Endothelial cell (in vitro differentiated cells): Measurements from ENCODE around the gene P2RX5. TPM values are rescaled to one million over a fixed set of nuclear protein-coding genes. Genes with fewer than 3 reads are reported as not detected.
A peak's percentile ranks its signal among the peaks of the same experiment; 100 is the strongest.

Source experiments
- DNase-seq: peaks from one replicate; pipeline ENCODE4 v3.0.0; 2021; ENCODE audit warnings: low spot score
- H3K27ac Mint-ChIP-seq: one replicate; pipeline ENCODE4 v1.8.0; 2021; ENCODE audit warnings: mixed read lengths, inconsistent platforms; ENCODE audit not compliant: unreplicated experiment
- H3K27me3 Mint-ChIP-seq: one replicate; pipeline ENCODE4 v1.8.0; 2021; ENCODE audit warnings: mild to moderate bottlenecking, moderate library complexity, mixed read lengths, inconsistent platforms; ENCODE audit not compliant: unreplicated experiment
- H3K36me3 Mint-ChIP-seq: one replicate; pipeline ENCODE4 v1.8.0; 2021; ENCODE audit warnings: mild to moderate bottlenecking, low read depth, mixed read lengths, inconsistent platforms; ENCODE audit not compliant: unreplicated experiment
- H3K4me1 Mint-ChIP-seq: one replicate; pipeline ENCODE4 v1.8.0; 2021; ENCODE audit warnings: mild to moderate bottlenecking, mixed read lengths, inconsistent platforms; ENCODE audit not compliant: unreplicated experiment
- H3K4me3 Mint-ChIP-seq: one replicate; pipeline ENCODE4 v1.8.0; 2021; ENCODE audit warnings: mild to moderate bottlenecking, mixed read lengths, inconsistent platforms; ENCODE audit not compliant: unreplicated experiment
- H3K9me3 Mint-ChIP-seq: one replicate; pipeline ENCODE4 v1.8.0; 2021; ENCODE audit warnings: mixed read lengths, inconsistent platforms; ENCODE audit not compliant: unreplicated experiment
- CTCF ChIP-seq: fragments of 200-600 bp; sonication (generic); IDR thresholded peaks from one replicate; pipeline ENCODE4 v1.5.0; 2021; ENCODE audit warnings: antibody characterized with exemption; ENCODE audit not compliant: unreplicated experiment
- long read RNA-seq: library from polyadenylated mRNA; unstranded; transcript quantifications from one replicate; pipeline ENCODE4 v2.0.0, GENCODE V29; 2020; ENCODE audit not compliant: unreplicated experiment
- total RNA-seq: library from RNA; stranded (reverse); fragmentation: NEBNext Ultra II Directional; extraction: Animal tissue kit (Norgen Biotek cat#: 25700); gene quantifications from one replicate; pipeline ENCODE4 v1.2.1, GENCODE V29; 2021; ENCODE audit not compliant: unreplicated experiment

The P2RX5 gene
- total RNA-seq: 0.36 TPM
- long read RNA-seq: 0 reads

GRCh38 chr17:3695723-3696411, at the start of gene P2RX5:
Gene P2RX5, minus strand, starts transcription at chr17:3696155. Its CDS starts 150 bp downstream, at chr17:3696005.
- Mint-ChIP-seq H3K27ac (no peak within 1 kb of the TSS), H3K9me3 (no peaks in the 10 kb centered on the region), H3K4me3 (peak within 1 kb of the TSS; percentile 77), H3K36me3 (no peaks in the 10 kb centered on the region), H3K4me1 (no peaks in the 10 kb centered on the region), H3K27me3 (peaks cover 10% of the 10 kb centered on the region)
- no peak for TF ChIP-seq CTCF
- peak; percentile 42 for DNase-seq

GRCh38 chr17:3745071-3745470, 49.1 kb upstream of the P2RX5 start:
- Mint-ChIP-seq H3K36me3 (no peaks in the 10 kb centered on the region), H3K27me3 (peaks cover 2% of the 10 kb centered on the region), H3K4me1 (no peaks in the 10 kb centered on the region), H3K27ac (no peak overlapping the region), H3K4me3 (no peak overlapping the region), H3K9me3 (no peaks in the 10 kb centered on the region)
- TF ChIP-seq CTCF: no peak
- DNase-seq: no peak

GRCh38 chr17:3744014-3744413, 48.1 kb upstream of the P2RX5 start:
- no peak overlapping the region for H3K4me3 Mint-ChIP-seq
- TF ChIP-seq CTCF: no peak
- no peaks in the 10 kb centered on the region for H3K9me3 Mint-ChIP-seq
- H3K4me1 Mint-ChIP-seq: no peaks in the 10 kb centered on the region
- H3K27me3 Mint-ChIP-seq: peaks cover 2% of the 10 kb centered on the region
- H3K36me3 Mint-ChIP-seq: no peaks in the 10 kb centered on the region
- no peak overlapping the region for H3K27ac Mint-ChIP-seq
- no peak for DNase-seq

- Mint-ChIP-seq H3K36me3 (no peaks in the 10 kb centered on the region), H3K9me3 (no peaks in the 10 kb centered on the region), H3K4me3 (no peak overlapping the region), H3K27ac (peak overlapping the region; percentile 36), H3K27me3 (peaks cover 5% of the 10 kb centered on the region), H3K4me1 (peaks cover 2% of the 10 kb centered on the region)
- no peak for DNase-seq
- TF ChIP-seq CTCF: no peak
These were observed 44.7 kb upstream of the P2RX5 start for GRCh38 chr17:3740611-3741073.

- TF ChIP-seq CTCF: no peak
- H3K4me3 Mint-ChIP-seq: no peak overlapping the region
- H3K27ac Mint-ChIP-seq: no peak overlapping the region
- H3K9me3 Mint-ChIP-seq: no peaks in the 10 kb centered on the region
- peaks cover 5% of the 10 kb centered on the region for H3K27me3 Mint-ChIP-seq
- no peak for DNase-seq
- H3K4me1 Mint-ChIP-seq: peaks cover 2% of the 10 kb centered on the region
- no peaks in the 10 kb centered on the region for H3K36me3 Mint-ChIP-seq
These were observed 43.6 kb upstream of the P2RX5 start for GRCh38 chr17:3739422-3740124.
